Naive thymus-derived CD4-positive, alpha-beta T cell (primary cell): ENCODE measurements around the gene UPK1B. TPM values are rescaled to one million over a fixed set of nuclear protein-coding genes. Genes with fewer than 3 reads are reported as not detected.
"Not testable (repeated sequence)": the region's sequence is repeated elsewhere in the genome, so short reads cannot be mapped to it uniquely, and the experiment has no call there.

Experiments
- ATAC-seq: fragments of 150-1000 bp; cut with Tn5 transposase; 2 replicates; pipeline ENCODE4 v1.10.0; 2021; ENCODE audit warnings: mild to moderate bottlenecking, moderate library complexity
- CTCF ChIA-PET: fragments of 350-600 bp; sonication (Branson Sonifier 250); formaldehyde crosslinking; loops from one replicate; lab custom pipeline; 2021; ENCODE audit warnings: antibody characterized with exemption; lab: Charles Lee
- POLR2A ChIA-PET: fragments of 350-600 bp; sonication (Branson Sonifier 250); formaldehyde crosslinking; loops from one replicate; lab custom pipeline; 2021; ENCODE audit warnings: antibody characterized with exemption, inconsistent platforms; lab: Charles Lee
- DNase-seq, 9 donors: peaks; one replicate each; pipeline versions ENCODE4 v3.0.0 to v3.0.0-alpha.2; 2020 to 2022; ENCODE audit warnings: mixed read lengths in 1 of 9
- H3K27ac ChIP-seq: one replicate; pipeline ENCODE4 v1.7.0; 2013; ENCODE audit warnings: mild to moderate bottlenecking, low read depth, low read length, moderate library complexity
- H3K27me3 ChIP-seq, 2 donors: one replicate each; pipeline ENCODE4 v1.7.0; 2013; ENCODE audit warnings: low read length in 2 of 2, mild to moderate bottlenecking in 2 of 2, moderate library complexity in 2 of 2; ENCODE audit not compliant: control insufficient read depth in 2 of 2, insufficient read depth in 2 of 2
- H3K36me3 ChIP-seq, 3 experiments: 1 replicate in 2 of 3; 2 replicates in 1 of 3; pipeline ENCODE4 v1.7.0; 2013; ENCODE audit warnings: low read length in 3 of 3, mild to moderate bottlenecking in 3 of 3, moderate library complexity in 1 of 3; ENCODE audit not compliant: insufficient read depth in 3 of 3, control insufficient read depth in 2 of 3
- H3K4me1 ChIP-seq, 2 donors: one replicate each; pipeline ENCODE4 v1.7.0; 2013; ENCODE audit warnings: low read length in 2 of 2, mild to moderate bottlenecking in 2 of 2, moderate library complexity in 1 of 2; ENCODE audit not compliant: control insufficient read depth in 2 of 2, insufficient read depth in 2 of 2
- H3K4me3 ChIP-seq: 2 replicates; pipeline ENCODE4 v1.7.0; 2013; ENCODE audit warnings: mild to moderate bottlenecking, low read length
- H3K9me3 ChIP-seq, 3 experiments: 1 replicate in 2 of 3; 2 replicates in 1 of 3; pipeline ENCODE4 v1.7.0; 2013; ENCODE audit warnings: low read length in 3 of 3; ENCODE audit not compliant: control insufficient read depth in 2 of 3
- H3K27ac Mint-ChIP-seq, 9 donors: one replicate each; pipeline ENCODE4 v1.8.0; 2020 to 2022; ENCODE audit warnings: mixed read lengths in 9 of 9, mild to moderate bottlenecking in 8 of 9, moderate library complexity in 5 of 9, inconsistent platforms in 2 of 9
- H3K27me3 Mint-ChIP-seq, 5 donors: one replicate each; pipeline ENCODE4 v1.8.0; 2021 to 2022; ENCODE audit warnings: mixed read lengths in 5 of 5, mild to moderate bottlenecking in 1 of 5
- H3K36me3 Mint-ChIP-seq, 5 donors: one replicate each; pipeline ENCODE4 v1.8.0; 2020 to 2022; ENCODE audit warnings: mixed read lengths in 5 of 5, mild to moderate bottlenecking in 3 of 5, inconsistent platforms in 1 of 5
- H3K4me1 Mint-ChIP-seq, 7 donors: one replicate each; pipeline ENCODE4 v1.8.0; 2020 to 2022; ENCODE audit warnings: mixed read lengths in 7 of 7, mild to moderate bottlenecking in 3 of 7, inconsistent platforms in 1 of 7
- H3K4me3 Mint-ChIP-seq, 10 donors: one replicate each; pipeline ENCODE4 v1.8.0; 2020 to 2022; ENCODE audit warnings: mild to moderate bottlenecking in 10 of 10, mixed read lengths in 10 of 10, moderate library complexity in 6 of 10, inconsistent platforms in 2 of 10
- H3K9me3 Mint-ChIP-seq, 11 donors: one replicate each; pipeline ENCODE4 v1.8.0; 2020 to 2022; ENCODE audit warnings: mixed read lengths in 11 of 11, mild to moderate bottlenecking in 4 of 11, inconsistent platforms in 1 of 11, moderate library complexity in 1 of 11
- intact Hi-C, 2 donors: fragments of 100-400 bp; cut with micrococcal nuclease; formaldehyde crosslinking; loops; one replicate each; pipeline ENCODE4 v1.15.1; 2023
- polyA plus RNA-seq, 2 donors: library from polyadenylated mRNA; unstranded; fragments of 300-500 nt; fragmentation: Illumina TruSeq; gene quantifications; one replicate each; pipeline ENCODE4 v1.2.3, GENCODE V29; 2021
- total RNA-seq, 6 experiments: library from RNA in 5 of 6; stranded (reverse) in 5 of 6; gene quantifications; 1 replicate in 5 of 6; 2 replicates in 1 of 6; pipeline ENCODE4 v1.2.3 and lab custom pipeline; 2021 to 2026

Gene UPK1B
- total RNA-seq (not detected), polyA plus RNA-seq (1 to 10 TPM in 1 of 2 donors, under 1 TPM in 1; 0.11 to 1.3 TPM), total RNA-seq (lab: John Stamatoyannopoulos, UW) (not detected)

- Histone ChIP-seq H3K27ac (no peak within 1 kb of the TSS), H3K9me3 (no peaks in the 10 kb centered on the region)
- ATAC-seq, result peak; percentile 46
These were observed at the start of gene UPK1B for GRCh38 chr3:119173325-119173724. UPK1B (plus strand) TSS chr3:119173598; CDS start chr3:119186742, 13,144 bp downstream.

GRCh38 chr3:119125342-119125741, 48.1 kb upstream of the UPK1B start:
- H3K4me1 Mint-ChIP-seq, result peaks cover 0 to 2% (median 0%) of the 10 kb centered on the region in 7 donors
- peaks cover 0 to 2% (median 0%) of the 10 kb centered on the region in 11 donors for H3K9me3 Mint-ChIP-seq
- H3K27me3 Mint-ChIP-seq, result peaks cover 0 to 18% (median 7%) of the 10 kb centered on the region in 5 donors
- no peak overlapping the region for H3K4me3 ChIP-seq
- POLR2A ChIA-PET, result no interaction called here
- H3K27ac ChIP-seq, result no peak overlapping the region
- CTCF ChIA-PET, result interaction anchor here (0.9 to 1.3 kb wide), 2 partner anchors 17 to 116 kb away, joined by 3 to 4 read pairs; partner anchors contain the start of gene B4GALT4
- H3K9me3 ChIP-seq, result no peaks in the 10 kb centered on the region
- DNase-seq (no peak), ATAC-seq (no peak)
- H3K36me3 Mint-ChIP-seq, result peaks cover 0 to 4% (median 0%) of the 10 kb centered on the region in 5 donors
- H3K27ac Mint-ChIP-seq, result no peak overlapping the region
- intact Hi-C loops, result no loop called here
- no peaks in the 10 kb centered on the region for H3K27me3 ChIP-seq
- no peaks in the 10 kb centered on the region for H3K36me3 ChIP-seq
- H3K4me3 Mint-ChIP-seq, result no peak overlapping the region
- H3K4me1 ChIP-seq, result no peaks in the 10 kb centered on the region

More at GRCh38 chr3:119173325-119173724, at the start of gene UPK1B:
- H3K4me3 ChIP-seq, result no peak within 1 kb of the TSS
- no peaks in the 10 kb centered on the region for H3K36me3 Mint-ChIP-seq
- peaks cover 0 to 2% (median 0%) of the 10 kb centered on the region in 11 donors for H3K9me3 Mint-ChIP-seq
- H3K27me3 Mint-ChIP-seq, result peaks cover 0 to 20% (median 0%) of the 10 kb centered on the region in 5 donors
- ChIA-PET CTCF (no interaction called here), POLR2A (no interaction called here)
- peak within 1 kb of the TSS in 1 of 10 donors; percentile 32 for H3K4me3 Mint-ChIP-seq
- intact Hi-C loops, result no loop called here
- H3K27ac Mint-ChIP-seq, result peak within 1 kb of the TSS in 2 of 9 donors; percentile 4 to 16
- H3K4me1 ChIP-seq, result no peaks in the 10 kb centered on the region
- no peaks in the 10 kb centered on the region for H3K27me3 ChIP-seq
- peak in 2 of 9 donors; percentile 8 to 11 for DNase-seq
- peaks cover 0 to 5% (median 0%) of the 10 kb centered on the region in 7 donors for H3K4me1 Mint-ChIP-seq
- no peaks in the 10 kb centered on the region for H3K36me3 ChIP-seq

GRCh38 chr3:119125742-119126504, 47.5 kb upstream of the UPK1B start:
- Mint-ChIP-seq H3K27ac (no peak overlapping the region), H3K4me3 (no peak overlapping the region), H3K4me1 (peaks cover 0 to 5% (median 3%) of the 10 kb centered on the region in 7 donors), H3K36me3 (peaks cover 0 to 3% (median 0%) of the 10 kb centered on the region in 5 donors), H3K27me3 (peaks cover 2 to 18% (median 7%) of the 10 kb centered on the region in 5 donors), H3K9me3 (peaks cover 0 to 3% (median 0%) of the 10 kb centered on the region in 11 donors)
- H3K4me1 ChIP-seq, result no peaks in the 10 kb centered on the region
- H3K36me3 ChIP-seq, result no peaks in the 10 kb centered on the region
- no peak overlapping the region for H3K27ac ChIP-seq
- ATAC-seq (no peak), DNase-seq (no peak)
- intact Hi-C loops, result no loop called here
- ChIA-PET CTCF (no interaction called here), POLR2A (no interaction called here)
- no peak overlapping the region for H3K4me3 ChIP-seq
- H3K9me3 ChIP-seq, result no peaks in the 10 kb centered on the region
- no peaks in the 10 kb centered on the region for H3K27me3 ChIP-seq

GRCh38 chr3:119130291-119130690, 43.1 kb upstream of the UPK1B start:
- H3K4me1 ChIP-seq, H3K27me3 ChIP-seq, H3K27ac Mint-ChIP-seq, CTCF ChIA-PET, H3K4me3 ChIP-seq, DNase-seq, intact Hi-C loops, H3K9me3 ChIP-seq, ATAC-seq, H3K36me3 ChIP-seq, H3K4me3 Mint-ChIP-seq, POLR2A ChIA-PET, H3K27ac ChIP-seq, H3K4me1 Mint-ChIP-seq: not testable (repeated sequence)
- peaks cover 0 to 11% (median under 1%) of the 10 kb centered on the region in 11 donors for H3K9me3 Mint-ChIP-seq
- peaks cover 0 to 13% (median 3%) of the 10 kb centered on the region in 5 donors for H3K36me3 Mint-ChIP-seq
- H3K27me3 Mint-ChIP-seq, result peaks cover 1 to 17% (median 7%) of the 10 kb centered on the region in 5 donors

GRCh38 chr3:119132291-119132690, 41.1 kb upstream of the UPK1B start:
- H3K36me3 ChIP-seq, H3K4me1 ChIP-seq, H3K4me3 Mint-ChIP-seq, intact Hi-C loops, H3K4me1 Mint-ChIP-seq, H3K27me3 ChIP-seq, H3K27ac Mint-ChIP-seq, H3K4me3 ChIP-seq, DNase-seq, H3K9me3 ChIP-seq, POLR2A ChIA-PET, H3K27ac ChIP-seq, ATAC-seq: not testable (repeated sequence)
- peaks cover 0 to 13% (median 0%) of the 10 kb centered on the region in 5 donors for H3K36me3 Mint-ChIP-seq
- H3K9me3 Mint-ChIP-seq, result peaks cover 0 to 11% (median 2%) of the 10 kb centered on the region in 11 donors
- CTCF ChIA-PET, result interaction anchor here (0.6 kb wide), 1 partner anchor 652 kb away, joined by 3 read pairs; no protein-coding TSS in a partner anchor
- peaks cover 0 to 12% (median 7%) of the 10 kb centered on the region in 5 donors for H3K27me3 Mint-ChIP-seq

GRCh38 chr3:119139360-119139759, 34.0 kb upstream of the UPK1B start:
- ATAC-seq, H3K4me1 Mint-ChIP-seq, H3K36me3 Mint-ChIP-seq, H3K27ac ChIP-seq, H3K27ac Mint-ChIP-seq, H3K9me3 ChIP-seq, intact Hi-C loops, H3K27me3 Mint-ChIP-seq, H3K27me3 ChIP-seq, H3K36me3 ChIP-seq, DNase-seq, H3K4me3 ChIP-seq, H3K9me3 Mint-ChIP-seq, H3K4me3 Mint-ChIP-seq, H3K4me1 ChIP-seq: not testable (repeated sequence)
- ChIA-PET CTCF (interaction anchor here (0.8 kb wide), 1 partner anchor 102 kb away, joined by 6 read pairs; no protein-coding TSS in a partner anchor), POLR2A (interaction anchor here (0.7 kb wide), 1 partner anchor 107 kb away, joined by 4 read pairs; no protein-coding TSS in a partner anchor)
